A204.1 (cell line): ENCODE measurements around the gene ABHD6.
"Not testable (repeated sequence)": the region's sequence is repeated elsewhere in the genome, so short reads cannot be mapped to it uniquely, and the experiment has no call there.

Experiments
- FAIRE-seq: peaks from 2 replicates; lab custom pipeline; 2012; peaks lifted over from hg19 to GRCh38; lab: Jason Lieb, UNC

Gene ABHD6, protein sequence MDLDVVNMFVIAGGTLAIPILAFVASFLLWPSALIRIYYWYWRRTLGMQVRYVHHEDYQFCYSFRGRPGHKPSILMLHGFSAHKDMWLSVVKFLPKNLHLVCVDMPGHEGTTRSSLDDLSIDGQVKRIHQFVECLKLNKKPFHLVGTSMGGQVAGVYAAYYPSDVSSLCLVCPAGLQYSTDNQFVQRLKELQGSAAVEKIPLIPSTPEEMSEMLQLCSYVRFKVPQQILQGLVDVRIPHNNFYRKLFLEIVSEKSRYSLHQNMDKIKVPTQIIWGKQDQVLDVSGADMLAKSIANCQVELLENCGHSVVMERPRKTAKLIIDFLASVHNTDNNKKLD

DNA sequence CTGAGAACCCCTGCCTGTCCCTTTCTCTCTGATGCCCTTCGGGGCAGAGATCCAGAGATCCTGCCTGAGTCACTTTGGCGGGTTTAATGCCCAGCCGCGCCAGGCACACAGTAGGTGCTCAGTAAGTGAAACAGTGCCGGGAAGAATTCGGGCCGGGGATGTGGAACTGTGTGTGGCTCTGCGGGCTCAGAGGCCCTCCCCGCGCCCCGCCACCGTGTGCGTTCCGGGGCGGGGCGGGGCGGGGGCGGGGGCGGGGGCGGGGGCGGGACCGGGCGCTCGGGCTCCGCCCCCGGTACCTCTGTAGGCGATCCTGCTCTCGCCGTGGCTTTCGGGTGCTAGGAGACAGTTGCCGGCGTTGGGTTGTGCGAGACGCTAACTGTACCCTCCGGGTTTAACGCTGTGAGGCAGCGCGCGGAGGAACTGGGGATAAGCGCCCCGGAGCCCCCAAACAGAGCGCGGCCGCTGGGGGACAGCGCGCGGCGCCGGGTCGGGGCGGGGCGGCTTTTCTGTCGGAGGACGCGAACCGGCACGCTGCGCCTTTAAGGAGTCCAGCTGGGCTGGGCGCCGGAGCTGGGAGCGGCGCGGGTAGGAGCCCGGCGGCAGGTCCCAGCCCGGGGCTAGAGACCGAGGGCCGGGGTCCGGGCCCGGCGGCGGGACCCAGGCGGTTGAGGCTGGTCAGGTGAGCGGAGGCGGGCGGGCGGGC, at the start of gene ABHD6:
ABHD6 (plus strand) TSS at position 555 of the 703 bp plus-strand sequence. CDS start 18,795 bp downstream, outside the sequence.
- FAIRE-seq, result no peak

DNA sequence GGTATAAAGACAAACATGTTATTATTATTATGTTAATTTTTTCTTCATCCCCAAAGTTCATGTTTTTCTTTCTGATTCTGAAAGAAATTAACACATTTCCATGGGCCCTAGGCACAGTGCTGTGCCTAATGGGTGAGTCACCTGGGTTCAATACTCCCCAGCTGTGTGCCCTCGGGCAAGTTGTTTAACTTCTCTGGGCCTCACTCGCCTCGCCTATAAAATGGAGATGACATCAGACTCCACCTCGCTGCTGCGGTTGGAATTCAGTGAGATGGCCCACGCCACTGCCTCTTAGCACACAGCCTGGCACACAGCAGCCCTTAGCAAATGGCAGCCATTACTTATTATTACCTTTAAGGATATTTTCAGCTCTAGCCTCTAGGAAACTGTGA, 49.4 kb upstream of the ABHD6 start:
- no peak for FAIRE-seq

DNA sequence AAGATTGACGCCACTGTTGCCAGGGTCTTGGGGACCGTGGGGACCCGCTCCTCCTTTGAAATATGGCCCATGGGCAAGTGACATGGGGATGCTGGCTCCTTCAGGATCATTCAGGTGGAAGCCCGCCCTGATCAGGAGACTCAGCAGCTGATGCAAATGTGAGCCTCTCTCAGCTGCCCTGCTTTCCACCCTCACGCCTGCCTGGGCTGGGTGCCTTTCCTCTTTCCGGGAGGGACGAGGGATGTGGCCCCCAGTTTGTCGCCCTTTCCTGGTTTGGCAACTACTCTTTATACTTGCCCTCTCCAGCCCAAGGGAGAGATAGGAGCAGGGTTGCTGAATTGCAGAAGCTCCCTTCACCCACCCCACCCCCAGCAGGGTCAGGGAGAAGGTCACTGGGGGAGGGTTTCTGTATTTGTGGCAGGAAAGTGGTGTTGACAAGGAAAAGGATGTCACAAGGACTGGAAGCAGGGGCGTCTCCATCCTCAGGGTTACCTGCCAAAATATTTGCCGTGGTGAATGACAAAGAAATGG, 48.6 kb upstream of the ABHD6 start:
- FAIRE-seq, result no peak

DNA sequence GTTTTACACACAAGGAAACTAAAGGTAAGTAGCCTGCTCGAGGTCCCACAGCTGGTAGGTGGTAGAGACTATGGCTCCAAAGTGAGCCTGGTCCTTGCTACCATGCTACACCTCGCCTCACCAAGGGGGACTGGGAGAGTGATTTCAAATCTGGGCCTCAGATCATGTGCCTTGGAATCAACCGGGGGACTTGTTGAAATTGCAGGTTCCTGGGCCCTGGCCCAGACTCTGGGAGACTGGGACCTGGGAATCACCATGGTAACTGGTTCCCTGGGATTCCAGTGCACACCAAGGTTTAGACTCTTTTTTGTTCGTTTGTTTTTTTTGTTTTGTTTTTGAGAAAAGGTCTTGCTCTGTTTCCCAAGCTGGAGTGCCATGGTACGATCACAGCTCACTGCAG, 47.9 kb upstream of the ABHD6 start:
- FAIRE-seq, result no peak

DNA sequence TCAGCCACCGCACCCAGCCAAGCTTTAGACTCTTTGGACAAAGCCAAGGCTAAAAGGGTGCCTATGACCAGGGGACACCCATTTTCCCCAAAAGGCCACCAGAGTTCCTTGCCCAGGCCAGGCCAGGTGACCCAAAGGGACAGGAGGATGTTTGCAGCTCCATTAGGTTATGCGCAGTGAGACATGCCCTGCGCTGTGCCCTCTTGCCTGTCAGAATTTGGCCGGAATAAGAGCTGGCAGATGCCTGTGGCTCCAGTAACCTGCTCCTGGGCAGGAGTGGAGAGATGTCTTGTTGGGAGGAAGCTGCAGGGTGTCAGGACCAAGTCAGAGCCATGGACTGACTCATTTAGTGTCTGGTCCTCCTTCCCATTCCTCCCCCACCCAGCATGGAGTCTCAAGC, 47.3 kb upstream of the ABHD6 start:
- FAIRE-seq, result no peak

DNA sequence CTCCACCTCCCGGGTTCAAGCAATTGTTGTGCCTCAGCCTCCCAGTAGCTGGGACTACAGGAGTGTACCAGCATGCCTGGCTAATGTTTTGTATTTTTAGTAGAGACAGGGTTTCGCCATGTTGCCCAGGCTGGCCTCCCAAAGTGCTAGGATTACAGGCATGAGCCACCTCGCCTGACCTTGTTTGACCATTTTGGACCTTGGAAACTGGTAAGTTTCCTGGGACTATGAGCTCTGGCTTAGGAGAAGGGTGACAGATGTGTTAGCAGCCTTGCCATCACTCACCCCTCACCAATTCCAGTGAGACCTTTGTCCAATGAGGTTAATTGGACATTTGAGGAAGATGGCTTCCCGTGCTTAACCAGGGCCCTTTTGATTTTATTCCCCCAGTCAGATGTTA, 46.7 kb upstream of the ABHD6 start:
- FAIRE-seq, result no peak

DNA sequence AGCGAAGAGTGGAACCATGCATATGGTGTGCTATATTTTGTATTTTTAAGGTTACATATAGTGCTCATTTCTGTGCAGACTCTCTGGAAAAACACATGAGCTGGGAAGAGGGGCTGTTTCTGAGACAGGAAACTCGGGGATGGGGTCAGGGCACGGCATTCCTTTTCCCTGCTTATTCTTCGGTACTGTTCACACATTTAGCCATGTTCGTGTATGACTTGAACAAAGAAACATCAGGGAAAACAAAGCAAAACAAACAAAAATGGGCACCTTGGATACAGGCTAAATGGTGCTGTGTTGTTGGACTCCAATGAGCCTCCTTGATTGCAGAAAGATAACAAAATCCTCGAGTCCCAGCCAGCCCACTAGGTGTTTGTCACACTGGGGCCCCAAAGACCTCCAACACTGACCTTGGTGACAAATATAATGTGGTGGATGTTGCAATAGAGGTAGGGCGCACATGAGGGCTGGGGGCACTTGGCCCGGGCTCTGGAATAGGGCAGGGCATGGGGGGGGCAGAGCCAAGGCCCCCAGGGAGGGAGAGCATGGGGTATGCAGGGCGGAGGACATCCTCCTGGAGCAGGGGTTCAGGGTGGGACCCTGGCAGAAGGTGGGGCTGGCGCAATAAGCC, 46.1 kb upstream of the ABHD6 start:
- no peak for FAIRE-seq

DNA sequence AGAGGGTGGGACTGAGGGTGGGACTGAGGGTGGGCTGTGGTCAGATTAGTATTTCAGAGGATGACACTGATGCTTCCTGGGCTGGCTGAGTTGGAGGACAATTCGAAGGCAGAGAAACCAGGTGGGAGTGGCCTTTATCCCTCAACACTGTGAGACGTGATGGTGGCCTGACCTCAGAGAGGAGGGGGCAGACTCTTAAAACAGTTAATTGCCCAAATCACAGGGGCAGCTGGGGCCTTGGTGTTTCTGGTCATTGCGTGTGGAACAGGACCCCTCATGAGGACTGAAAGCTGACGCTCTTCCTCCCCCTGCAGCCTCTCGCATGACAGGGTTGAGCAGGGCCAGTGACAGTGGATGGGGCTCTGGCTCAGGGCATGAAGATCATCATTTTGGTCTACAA, 45.5 kb upstream of the ABHD6 start:
- FAIRE-seq, result no peak

DNA sequence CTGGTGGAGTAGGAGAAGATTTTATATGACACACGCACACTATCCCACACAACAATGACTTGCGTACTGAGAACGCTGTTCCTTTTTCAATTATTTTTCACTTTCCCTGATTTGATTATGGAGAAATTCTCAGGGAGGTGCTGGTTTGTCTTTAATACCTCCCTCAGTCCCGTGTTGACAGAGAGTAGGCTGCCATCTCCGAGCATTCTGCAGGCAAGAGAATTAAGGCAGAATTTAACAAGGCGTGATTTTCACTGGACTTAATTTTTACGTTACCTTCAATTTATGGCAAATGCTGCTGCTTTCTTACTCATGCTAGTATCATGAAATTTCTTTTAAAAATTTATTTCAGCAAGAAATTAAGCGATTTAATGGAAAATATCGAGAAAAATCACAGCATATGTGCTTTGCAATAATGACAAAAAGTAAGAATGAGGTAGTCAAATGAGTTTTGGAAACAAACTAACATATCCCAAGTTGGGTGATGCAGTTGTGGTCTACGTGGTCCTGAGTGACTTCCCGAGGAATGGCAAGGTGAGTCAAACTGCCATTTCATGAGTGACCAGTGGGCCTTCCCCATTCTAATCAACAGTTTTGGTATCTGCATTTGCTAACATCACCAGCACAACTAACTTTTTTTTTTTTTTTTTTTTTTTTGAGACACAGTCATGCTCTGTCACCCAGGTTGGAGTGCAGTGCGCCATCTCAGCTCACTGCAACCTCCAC, 43.7 kb upstream of the ABHD6 start:
- no peak for FAIRE-seq

DNA sequence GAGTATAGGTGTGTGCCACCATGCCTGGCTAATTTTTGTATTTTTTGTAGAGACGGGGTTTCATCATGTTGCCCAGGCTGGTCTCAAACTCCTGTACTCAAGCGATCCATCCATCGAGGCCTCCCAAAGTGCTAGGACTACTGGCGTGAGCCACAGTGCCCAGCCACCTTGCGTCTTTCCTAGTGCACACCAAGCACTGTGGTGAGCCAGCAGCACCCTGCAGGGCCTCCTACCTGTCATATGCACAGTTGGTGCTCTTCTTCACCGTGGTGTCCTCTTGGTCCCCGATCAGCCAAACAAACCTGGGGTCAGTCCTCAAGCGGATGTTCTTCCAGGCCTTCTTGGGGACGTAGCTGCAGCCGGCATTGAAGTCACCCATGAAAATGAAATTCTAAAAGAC, 40.0 kb upstream of the ABHD6 start:
- FAIRE-seq, result no peak

DNA sequence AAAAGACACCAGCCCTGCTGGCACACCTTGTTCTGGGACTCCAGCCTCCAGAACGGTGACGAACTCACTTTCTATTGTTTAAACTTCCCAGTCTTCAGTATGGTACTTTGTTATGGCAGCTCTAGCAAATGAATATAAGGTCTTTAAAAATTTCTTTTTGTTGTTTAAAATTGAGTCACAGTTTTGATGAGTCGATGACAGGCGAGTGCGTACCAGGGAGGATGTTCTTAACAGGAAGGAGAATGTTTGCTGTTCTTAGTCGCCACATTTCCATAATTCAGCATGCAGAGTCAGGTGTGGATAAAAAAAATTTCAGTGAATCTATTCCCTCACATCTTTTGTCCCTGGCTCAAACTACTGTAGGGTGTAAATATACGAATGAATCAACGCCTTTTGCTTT, 39.2 kb upstream of the ABHD6 start:
- no peak for FAIRE-seq

DNA sequence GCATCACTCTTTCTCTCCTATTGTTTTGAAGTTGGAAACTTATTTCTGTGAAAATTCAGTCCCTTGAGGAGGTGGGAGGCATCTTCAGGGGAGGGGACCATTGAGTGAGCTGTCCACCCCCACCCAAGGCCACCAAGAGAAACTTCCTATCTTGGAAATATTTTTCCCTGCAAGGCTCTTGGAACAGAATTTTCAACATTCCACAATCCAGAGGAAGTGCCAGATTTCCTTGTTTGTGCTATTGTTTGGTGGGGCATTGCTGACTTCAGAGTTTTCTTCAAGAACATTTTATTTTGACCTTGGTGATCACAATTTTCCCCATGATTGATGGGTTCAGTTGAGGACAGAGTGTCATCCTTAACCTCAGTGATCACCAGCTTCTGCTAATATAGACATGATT, 38.8 kb upstream of the ABHD6 start:
- FAIRE-seq, result no peak

DNA sequence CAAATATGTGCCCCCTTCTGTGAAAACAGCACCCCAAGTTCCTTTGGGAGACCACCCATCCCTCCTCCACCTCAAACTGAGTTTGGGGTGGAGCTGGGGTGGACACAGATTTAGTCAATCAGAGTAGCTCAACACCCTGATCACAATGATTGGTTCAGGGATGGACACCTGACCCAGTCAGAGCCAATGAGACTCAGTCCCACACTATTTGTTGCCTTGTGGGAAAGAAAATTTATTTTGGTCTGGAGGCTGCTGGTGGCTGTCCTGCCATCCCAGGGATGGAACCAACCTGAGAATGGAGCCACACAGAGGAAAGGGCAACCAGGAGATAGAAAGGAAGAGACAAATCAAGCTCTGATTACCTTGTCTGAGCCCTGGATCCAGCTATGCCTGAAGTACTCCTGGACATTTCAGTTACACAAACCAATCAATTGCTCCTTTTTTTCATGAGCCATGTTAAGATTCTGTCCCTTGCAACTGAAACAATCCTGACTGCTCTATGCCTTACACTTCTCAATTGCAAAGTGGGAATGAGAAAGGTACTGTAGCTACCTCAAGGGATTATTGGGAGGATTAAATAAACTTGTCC, 37.4 kb upstream of the ABHD6 start:
- FAIRE-seq, result no peak

DNA sequence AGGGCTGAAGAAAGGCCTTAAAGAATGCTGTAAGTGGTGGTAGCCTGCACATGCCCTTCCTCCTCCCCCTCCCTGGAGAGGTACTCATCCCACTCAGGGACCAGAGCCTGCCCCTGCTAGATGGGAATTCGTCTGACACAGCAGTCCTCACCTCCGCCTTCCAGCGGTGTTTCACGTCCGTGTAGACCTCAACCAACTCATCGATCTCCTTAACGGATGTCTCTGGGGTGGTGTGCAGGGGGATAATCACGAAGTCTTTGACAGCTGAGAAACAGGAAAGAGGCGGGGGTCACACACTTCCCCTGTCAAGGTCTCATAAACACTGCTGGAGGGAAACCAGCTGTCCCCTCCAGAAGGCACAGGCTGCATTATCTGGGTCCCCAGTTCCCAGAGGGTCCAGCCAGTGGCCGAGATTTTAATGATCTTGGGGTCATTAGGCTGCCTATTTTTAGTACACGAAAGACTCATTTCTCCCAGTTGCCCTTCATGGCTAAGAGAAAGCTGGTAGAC, 36.7 kb upstream of the ABHD6 start:
- no peak for FAIRE-seq

DNA sequence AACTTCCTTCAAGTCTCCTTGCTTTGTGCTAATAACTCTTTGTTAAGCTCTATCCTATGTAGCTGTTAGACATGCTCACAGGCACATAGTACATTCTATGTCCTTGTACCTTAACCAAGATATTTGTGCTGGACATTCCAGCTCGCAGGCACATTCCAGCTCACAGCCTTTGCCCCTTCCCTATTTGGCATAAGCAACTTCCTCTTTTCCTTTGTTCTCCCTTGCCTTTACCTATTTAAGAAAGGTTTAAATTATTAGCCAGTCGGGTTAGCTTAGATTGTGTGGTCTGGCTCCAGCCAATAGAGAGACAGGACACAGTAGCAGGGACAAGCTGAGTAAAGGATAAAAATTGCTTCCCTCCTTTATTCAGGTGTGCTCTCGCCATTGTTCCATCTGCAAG, 36.1 kb upstream of the ABHD6 start:
- not testable (repeated sequence) for FAIRE-seq

DNA sequence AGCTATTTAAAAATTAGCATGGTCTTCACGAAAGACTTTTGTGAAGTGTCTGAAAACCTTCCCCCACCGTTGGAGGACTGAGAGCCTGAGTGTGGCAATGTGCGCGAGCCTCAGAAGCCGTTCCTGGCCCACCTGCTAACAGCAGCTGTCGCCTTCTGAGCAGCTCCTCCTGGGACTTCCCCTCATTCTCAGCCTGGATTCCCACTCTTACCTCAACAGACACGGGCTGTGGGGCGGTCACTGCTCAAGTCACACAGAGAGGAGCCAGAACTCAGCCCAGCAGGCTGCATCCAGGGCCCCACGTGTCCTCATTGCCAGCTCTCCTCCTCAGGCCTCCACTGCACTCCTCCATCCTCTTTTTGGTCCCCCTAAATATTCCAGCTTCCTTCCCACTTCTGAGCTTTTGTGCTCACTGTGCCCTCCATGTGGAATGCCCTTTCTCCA, 34.7 kb upstream of the ABHD6 start:
- FAIRE-seq, result no peak

DNA sequence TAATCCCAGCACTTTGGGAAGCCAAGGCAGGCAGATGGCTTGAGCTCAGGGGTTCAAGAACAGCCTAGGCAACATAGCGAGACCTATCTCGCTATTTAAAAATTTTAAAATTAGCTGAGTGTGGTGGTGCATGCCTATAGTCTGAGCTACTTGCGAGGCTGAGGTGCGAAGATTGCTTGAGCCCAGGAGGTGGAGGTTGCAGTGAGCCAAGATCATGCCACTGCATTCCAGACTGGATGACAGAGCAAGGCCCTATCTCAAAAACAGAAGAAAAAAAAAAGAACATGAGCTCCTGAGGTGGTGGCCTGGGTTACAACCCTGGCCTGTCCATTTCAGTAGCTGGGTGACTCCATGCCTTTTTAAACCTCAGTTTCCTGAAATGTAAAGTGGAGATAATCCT, 34.1 kb upstream of the ABHD6 start:
- no peak for FAIRE-seq

DNA sequence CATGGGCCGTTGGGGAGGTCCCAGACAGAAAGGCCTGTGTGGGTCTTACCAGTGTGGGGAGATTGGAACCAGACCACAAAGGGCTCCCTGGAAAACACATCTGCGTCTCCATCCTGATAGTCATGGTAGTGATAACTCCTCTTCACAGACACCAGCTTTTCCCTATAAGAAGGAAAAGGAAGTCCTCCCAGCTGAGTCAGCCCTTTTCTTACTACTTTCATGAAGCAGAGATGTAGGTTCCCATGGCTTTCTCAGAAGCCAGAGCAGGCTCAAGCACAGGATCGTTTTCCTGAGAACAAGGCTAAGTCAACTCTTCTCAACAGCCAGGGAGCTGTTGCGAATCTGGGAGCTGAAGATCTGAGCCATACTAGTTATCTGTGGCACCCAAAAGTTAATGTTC, 32.9 kb upstream of the ABHD6 start:
- no peak for FAIRE-seq

DNA sequence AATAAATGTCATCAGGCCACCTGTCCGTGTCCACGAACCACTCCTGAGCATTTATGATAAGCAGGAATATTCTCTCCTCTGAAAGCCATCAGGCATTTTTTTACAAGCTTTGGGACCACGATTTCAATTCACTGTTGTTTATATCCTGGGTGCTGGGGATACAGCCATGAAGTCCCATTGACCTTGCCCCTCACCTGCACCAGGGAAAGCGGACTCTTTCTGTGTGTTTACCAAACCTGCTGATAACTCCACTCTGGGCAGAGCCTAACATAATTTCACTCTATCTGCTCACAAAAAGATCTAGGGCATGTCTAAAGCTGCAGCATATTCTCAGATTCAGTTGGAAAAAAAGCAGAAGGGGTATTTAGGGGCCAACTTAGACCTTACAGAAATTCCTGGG, 31.6 kb upstream of the ABHD6 start:
- no peak for FAIRE-seq

DNA sequence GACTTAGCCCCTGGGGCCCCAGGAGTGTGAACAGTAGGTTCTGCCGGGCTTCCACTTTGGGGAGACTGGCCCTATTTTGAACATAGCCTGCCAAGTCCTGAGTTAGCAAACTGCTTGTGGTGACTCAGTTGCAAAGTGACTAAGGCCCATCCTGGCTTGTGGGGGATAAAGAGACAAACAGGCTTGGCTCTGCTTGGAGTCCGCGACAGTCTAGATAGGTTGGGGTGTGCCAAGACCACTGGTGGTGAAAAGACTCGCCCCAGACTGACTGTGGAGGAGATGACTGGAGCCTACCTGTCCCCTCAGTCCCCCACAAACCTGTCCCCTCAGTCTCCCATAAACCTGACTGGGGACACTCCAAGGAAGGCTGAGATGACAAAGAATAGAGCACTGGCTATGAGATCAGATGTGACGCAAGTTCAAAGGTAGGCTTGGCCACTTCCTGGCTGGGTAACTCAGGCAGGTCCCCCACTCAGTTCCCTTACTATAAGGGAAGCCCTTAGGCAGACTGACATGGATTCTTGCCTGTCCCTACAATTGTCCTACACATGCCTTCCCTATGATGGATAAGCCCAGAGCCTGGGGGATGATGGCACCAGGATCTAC, 31.1 kb upstream of the ABHD6 start:
- no peak for FAIRE-seq

DNA sequence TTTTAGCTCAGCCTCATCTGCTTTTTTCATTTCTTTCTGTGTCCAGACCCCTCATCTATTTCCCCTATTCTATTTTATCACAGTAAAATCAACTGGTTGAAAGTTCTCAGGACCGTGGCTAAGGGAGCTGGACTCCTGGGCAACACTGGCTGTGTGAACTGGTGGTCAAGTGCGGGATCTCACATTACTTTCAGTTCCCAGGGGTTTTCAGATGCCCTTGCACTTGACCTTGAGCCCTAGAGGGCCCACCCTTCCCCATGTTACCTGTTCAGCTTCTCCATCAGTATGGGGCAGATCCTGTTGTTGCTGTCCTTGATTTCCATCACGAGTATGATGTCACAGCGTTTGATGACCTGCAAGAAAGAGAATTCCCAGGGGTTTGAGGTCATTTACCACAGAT, 29.6 kb upstream of the ABHD6 start:
- FAIRE-seq, result no peak

DNA sequence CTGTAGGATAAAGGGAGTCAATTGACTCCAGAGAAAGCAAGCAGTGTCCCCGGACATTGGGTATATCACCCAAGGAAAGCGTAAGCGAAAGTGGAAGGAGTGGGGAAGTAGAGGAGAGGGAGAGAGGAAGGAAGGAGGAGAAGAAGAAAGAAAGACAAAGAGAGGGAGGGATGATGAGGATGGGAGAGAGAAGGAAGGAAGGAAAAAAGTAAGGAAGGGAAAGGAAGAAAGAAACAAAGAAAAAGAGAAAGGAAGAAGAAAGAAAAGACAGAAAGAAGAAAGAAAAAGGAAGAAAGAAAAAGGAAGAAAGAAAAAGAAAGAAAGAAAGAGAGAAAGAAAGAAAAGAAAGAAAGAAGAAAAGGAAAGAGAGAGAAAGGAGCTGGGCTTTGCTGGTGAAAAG, 27.7 kb upstream of the ABHD6 start:
- no peak for FAIRE-seq
